Ishikawa (cell line): ENCODE data around the gene AVL9.

Source experiments
- CREB1 ChIP-seq: IDR thresholded peaks from 2 replicates; pipeline ENCODE4 v1.6.1; 2012; ENCODE audit warnings: low read depth
- EP300 ChIP-seq: IDR thresholded peaks from 2 replicates; pipeline ENCODE4 v1.6.1; 2012; ENCODE audit warnings: borderline replicate concordance
- FOXM1 ChIP-seq: IDR thresholded peaks from 2 replicates; pipeline ENCODE4 v1.6.1; 2012; ENCODE audit warnings: low read depth, borderline replicate concordance
- MAX ChIP-seq: IDR thresholded peaks from 2 replicates; pipeline ENCODE4 v1.6.1; 2012
- RAD21 ChIP-seq: IDR thresholded peaks from 2 replicates; pipeline ENCODE4 v1.6.1; 2012; ENCODE audit warnings: low read depth
- REST ChIP-seq: IDR thresholded peaks from 2 replicates; pipeline ENCODE4 v1.6.1; 2012; ENCODE audit warnings: low read depth, mild to moderate bottlenecking
- TEAD4 ChIP-seq: IDR thresholded peaks from 2 replicates; pipeline ENCODE4 v1.6.1; 2012
- YY1 ChIP-seq: IDR thresholded peaks from 2 replicates; pipeline ENCODE4 v1.6.1; 2012; ENCODE audit warnings: low read depth

- TF ChIP-seq EP300 = no peak
- TF ChIP-seq RAD21 = no peak
- TF ChIP-seq FOXM1 = no peak
- TF ChIP-seq REST = no peak
- no peak for TF ChIP-seq MAX
- no peak for TF ChIP-seq CREB1
- TF ChIP-seq YY1 = no peak
- no peak for TF ChIP-seq TEAD4
Observed at GRCh38 chr7:32580646-32581045, 85.4 kb downstream of the AVL9 start.
